HG02759 (cell line): ENCODE results near the gene ZMPSTE24.

Experiments
- ATAC-seq: cut with Tn5 transposase; IDR thresholded peaks from one replicate; pipeline ENCODE4 v1.9.1; 2021; ENCODE audit warnings: mild to moderate bottlenecking, moderate library complexity; ENCODE audit not compliant: unreplicated experiment

The ZMPSTE24 gene

GRCh38 chr1:40303051-40303771, 45.2 kb downstream of the ZMPSTE24 start:
- ATAC-seq = no peak

- ATAC-seq = no peak
These were observed 45.8 kb downstream of the ZMPSTE24 start for GRCh38 chr1:40303790-40304189.

GRCh38 chr1:40305451-40305850, 47.4 kb downstream of the ZMPSTE24 start:
- no peak for ATAC-seq

GRCh38 chr1:40305871-40306270, 47.8 kb downstream of the ZMPSTE24 start:
- no peak for ATAC-seq

GRCh38 chr1:40306296-40306695, 48.3 kb downstream of the ZMPSTE24 start:
- ATAC-seq = no peak

GRCh38 chr1:40307186-40307585, 49.1 kb downstream of the ZMPSTE24 start:
- no peak for ATAC-seq

GRCh38 chr1:40308036-40308727, 50.1 kb downstream of the ZMPSTE24 start:
- no peak for ATAC-seq

- no peak for ATAC-seq
These were observed 51.5 kb downstream of the ZMPSTE24 start for GRCh38 chr1:40309374-40310128.

GRCh38 chr1:40310129-40310461, 52.1 kb downstream of the ZMPSTE24 start:
- ATAC-seq = no peak

GRCh38 chr1:40310983-40311642, 53.1 kb downstream of the ZMPSTE24 start:
- no peak for ATAC-seq

- no peak for ATAC-seq
These were observed 53.7 kb downstream of the ZMPSTE24 start for GRCh38 chr1:40311692-40312091.

GRCh38 chr1:40312238-40313205, 54.5 kb downstream of the ZMPSTE24 start:
- no peak for ATAC-seq

GRCh38 chr1:40313329-40313957, 55.4 kb downstream of the ZMPSTE24 start:
- ATAC-seq = no peak

GRCh38 chr1:40313958-40314720, 56.1 kb downstream of the ZMPSTE24 start:
- no peak for ATAC-seq

GRCh38 chr1:40314721-40315238, 56.7 kb downstream of the ZMPSTE24 start:
- no peak for ATAC-seq

GRCh38 chr1:40315239-40315794, 57.3 kb downstream of the ZMPSTE24 start:
- peak; percentile 51 for ATAC-seq

GRCh38 chr1:40315795-40316594, 58.0 kb downstream of the ZMPSTE24 start:
- ATAC-seq = no peak
